Endometrial microvascular endothelial cells (primary cell): ENCODE results near the gene SIT1. TPM values are rescaled to one million over a fixed set of nuclear protein-coding genes. Genes with fewer than 3 reads are reported as not detected.
"Not testable (repeated sequence)": the region's sequence is repeated elsewhere in the genome, so short reads cannot be mapped to it uniquely, and the experiment has no call there.

Source experiments
- in situ Hi-C: cut with HindIII; loops from 2 replicates; pipeline ENCODE4 v1.10.0; 2017; ENCODE audit warnings: low sequenced_read_pairs, low pct_unique_long_range_greater_than_20kb; ENCODE audit errors: inconsistent ontology term
- total RNA-seq: library from RNA; depleted of rRNA; stranded (reverse); fragments of >200 nt; gene quantifications from one replicate; pipeline ENCODE4 v1.2.3, GENCODE V29; 2015; ENCODE audit errors: inconsistent ontology term

Gene SIT1
- total RNA-seq, 1 donor from 2014 or later: not detected

GRCh38 chr9:35615981-35616680 lies 34.6 kb downstream of the SIT1 start:
- in situ Hi-C loops: no loop called here

DNA sequence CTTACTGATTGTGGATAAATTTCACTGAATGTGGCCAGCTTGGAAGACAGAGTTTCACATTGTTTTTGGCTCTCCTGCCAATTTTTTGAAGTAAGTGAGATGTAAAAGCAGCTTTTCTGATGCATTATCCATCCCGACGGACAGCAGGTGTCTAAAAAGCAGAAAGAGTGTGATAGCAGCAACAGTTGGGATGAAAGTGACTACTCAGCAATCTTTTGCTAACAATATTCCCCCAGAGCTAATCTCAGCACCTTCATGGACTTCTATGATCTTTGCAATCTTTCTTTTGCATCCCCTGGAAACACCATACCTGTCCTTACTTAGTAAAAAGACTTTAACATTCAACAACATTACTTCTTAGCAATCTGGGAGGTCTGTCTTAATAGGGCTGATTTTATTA lies 37.9 kb downstream of the SIT1 start:
- in situ Hi-C loops: no loop called here

GRCh38 chr9:35612066-35612465 lies 38.7 kb downstream of the SIT1 start:
- in situ Hi-C loops: not testable (repeated sequence)

GRCh38 chr9:35611230-35611797 lies 39.4 kb downstream of the SIT1 start:
- in situ Hi-C loops: no loop called here

DNA sequence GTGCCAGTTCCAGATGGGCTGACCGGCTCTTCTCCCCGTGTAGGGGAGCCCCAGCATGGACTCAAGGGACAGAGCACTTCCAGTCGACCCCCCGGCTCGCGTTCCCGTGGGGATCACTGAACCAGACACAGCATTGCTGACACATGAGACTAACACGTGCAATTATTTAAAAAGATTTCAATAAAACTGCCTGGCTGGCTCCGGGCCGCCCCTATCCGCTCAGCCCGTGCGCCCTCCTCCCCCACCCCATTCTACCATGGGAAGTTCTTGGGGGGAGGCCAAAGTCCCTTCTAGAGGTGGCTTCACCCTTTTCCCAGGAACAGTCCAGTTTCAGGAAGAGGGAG lies 40.9 kb downstream of the SIT1 start:
- in situ Hi-C loops: no loop called here

GRCh38 chr9:35609001-35609819 lies 41.5 kb downstream of the SIT1 start:
- in situ Hi-C loops: no loop called here

DNA sequence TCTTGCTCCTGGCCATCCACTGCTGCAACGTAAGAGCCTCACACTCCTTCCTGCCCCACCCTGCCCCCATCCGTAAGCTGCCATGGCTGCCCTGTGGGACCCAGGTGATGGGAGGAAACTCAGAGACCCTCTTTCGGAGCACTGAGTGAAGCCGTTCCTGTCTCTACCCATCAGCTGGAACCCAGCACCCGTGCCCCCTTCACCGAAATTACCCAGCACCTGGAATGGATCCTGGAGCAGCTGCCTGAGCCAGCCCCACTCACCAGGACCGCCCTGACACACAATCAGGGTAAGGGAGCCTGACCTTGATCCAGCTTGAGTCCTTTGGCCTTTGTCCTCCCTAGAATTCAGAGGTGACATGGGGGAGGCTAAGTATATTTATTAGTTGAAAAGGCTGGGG lies 42.5 kb downstream of the SIT1 start:
- in situ Hi-C loops: no loop called here

- in situ Hi-C loops: no loop called here
Measured at GRCh38 chr9:35606726-35607125, 44.0 kb downstream of the SIT1 start.

DNA sequence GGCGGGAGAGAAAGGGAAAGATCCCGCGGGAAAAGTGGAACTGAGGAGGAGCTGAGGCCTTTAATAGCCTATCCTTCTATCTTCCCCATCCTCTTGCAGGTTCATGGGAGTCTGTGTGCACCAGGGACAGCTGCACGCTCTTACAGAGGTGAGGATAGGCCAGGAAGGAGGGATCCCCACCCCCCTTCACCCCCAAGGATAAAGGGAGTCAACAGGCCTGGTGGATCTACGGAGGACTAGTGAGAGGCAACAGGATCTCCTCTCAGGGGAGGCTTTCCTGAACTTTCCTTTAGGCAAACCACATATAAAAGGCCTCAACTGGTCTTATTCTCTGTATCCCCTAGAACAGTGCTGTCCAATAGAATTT lies 44.6 kb downstream of the SIT1 start:
- in situ Hi-C loops: no loop called here

DNA sequence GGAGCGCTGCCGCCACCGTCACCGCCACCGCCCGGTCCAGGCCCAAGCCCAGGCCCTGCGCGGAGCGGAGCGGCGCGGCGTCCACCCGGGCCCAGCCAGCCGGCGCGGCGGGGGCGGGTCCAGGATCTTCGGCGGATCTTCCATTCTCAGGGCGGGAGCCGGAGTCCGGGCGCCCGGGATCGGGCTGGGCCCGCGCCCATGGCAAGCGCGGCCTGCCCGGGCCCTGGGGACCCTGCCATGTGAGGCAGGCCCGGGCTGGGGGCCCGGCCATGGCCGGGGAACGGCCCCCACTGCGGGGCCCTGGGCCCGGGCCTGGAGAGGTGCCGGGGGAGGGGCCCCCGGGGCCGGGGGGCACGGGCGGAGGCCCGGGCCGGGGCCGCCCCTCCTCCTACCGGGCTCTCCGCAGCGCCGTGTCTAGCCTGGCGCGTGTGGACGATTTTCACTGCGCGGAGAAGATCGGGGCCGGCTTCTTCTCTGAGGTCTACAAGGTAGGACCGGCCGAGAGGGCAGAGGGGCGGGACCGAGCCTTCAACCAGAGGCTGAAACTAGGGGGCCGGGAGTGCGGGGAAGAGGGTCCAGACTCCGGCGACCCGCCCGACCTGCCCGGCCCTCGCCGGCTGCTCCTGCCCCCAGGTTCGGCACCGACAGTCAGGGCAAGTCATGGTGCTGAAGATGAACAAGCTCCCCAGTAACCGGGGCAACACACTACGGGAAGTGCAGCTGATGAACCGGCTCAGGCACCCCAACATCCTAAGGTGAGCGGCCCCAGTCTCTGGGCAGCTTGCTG lies 45.2 kb downstream of the SIT1 start:
- in situ Hi-C loops: no loop called here

- in situ Hi-C loops: no loop called here
Measured at GRCh38 chr9:35604578-35605350, 46.0 kb downstream of the SIT1 start, which contains the start of gene TESK1. TESK1 (plus strand) TSS chr9:35605262; CDS start chr9:35605620, 358 bp downstream.

GRCh38 chr9:35603986-35604577 lies 46.6 kb downstream of the SIT1 start:
- in situ Hi-C loops: no loop called here

GRCh38 chr9:35603506-35603985 lies 47.2 kb downstream of the SIT1 start:
- in situ Hi-C loops: no loop called here

DNA sequence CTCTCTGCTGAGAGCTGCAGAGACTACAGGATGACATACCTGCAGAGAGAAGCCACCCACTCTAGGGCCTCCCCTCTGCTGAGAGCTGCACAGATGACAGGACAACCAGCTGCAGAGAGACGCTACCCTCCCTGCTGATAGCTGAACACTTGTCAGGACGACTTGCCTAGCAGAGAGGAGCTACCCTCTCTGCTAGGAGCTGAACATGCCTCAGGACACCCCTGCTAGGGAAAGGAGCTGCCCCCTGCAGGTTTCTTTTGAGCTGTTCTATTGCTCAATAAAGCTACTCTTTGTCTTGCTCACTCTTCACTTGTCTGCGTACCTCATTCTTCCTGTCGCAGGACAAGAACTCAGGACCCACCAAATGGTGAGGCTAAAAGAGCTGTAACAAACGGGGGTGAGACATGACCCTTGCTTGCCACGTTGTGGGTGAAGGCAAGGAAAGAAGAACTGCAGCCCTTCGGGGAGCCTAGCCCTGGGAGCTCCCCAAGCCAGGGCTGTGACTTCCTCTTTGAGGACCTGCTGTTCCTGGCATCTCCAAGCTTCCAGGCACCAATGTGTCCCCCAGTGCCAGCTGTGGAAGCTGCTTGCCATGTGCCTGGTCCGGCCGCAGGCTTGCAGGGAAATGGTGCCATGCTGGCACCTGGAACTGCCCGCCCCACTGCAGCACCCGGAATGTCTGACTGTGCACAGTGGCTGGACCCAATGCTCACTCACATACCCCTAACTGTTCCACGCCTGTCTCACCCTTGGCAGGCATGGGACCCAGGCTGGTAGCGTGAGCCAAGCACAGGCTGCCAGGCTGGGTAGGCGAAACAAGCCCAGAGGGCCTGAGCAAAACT lies 50.7 kb downstream of the SIT1 start:
- in situ Hi-C loops: no loop called here
